H54 (cell line): ENCODE results near the gene PRM3.
"Not testable (repeated sequence)": the region's sequence is repeated elsewhere in the genome, so short reads cannot be mapped to it uniquely, and the experiment has no call there.

Experiments used
- DNase-seq: peaks from one replicate; pipeline ENCODE4 v3.0.0; 2011; ENCODE audit warnings: low spot score, mixed read lengths; ENCODE audit not compliant: insufficient read length
- FAIRE-seq: peaks from 3 replicates; lab custom pipeline; 2011; peaks lifted over from hg19 to GRCh38; lab: Jason Lieb, UNC
- POLR2A ChIP-seq: IDR thresholded peaks from 2 replicates; pipeline ENCODE4 v1.6.1; 2011; ENCODE audit warnings: low read depth, mild to moderate bottlenecking, low read length

PRM3 gene

DNA sequence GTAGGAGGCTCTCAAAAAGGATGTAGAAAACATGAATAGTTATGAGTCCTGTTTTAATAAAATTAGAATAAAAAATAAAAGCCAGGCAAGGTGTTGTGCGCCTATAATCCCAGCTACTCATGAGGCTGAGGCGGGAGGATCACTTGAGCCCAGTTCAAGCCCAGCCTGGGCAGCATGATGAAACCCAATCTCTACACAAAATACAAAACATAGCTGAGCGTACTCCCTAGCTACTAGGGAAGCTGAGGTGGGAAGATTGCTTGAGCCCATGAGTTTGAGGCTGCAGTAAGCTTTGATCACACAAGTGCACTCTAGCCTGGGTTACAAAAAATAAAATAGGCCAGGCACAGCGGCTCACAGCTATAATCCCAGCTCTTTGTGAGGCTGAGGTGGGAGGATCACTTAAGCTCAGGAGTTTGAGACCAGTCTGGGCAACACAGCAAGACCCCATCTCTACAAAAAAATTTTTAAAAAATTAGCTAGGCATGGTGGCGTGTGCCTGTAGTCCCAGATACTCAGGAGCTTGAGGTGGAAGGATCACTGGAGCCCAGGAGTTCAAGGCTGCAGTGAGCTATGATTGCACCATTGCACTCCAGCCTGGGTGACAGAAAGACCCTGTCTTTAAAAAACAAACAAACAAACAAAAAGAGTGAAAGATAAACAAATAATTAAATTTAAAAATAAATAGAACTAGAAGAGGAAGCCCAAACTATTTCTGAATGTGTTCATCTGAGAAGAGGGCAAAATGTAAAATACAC is 24.9 kb upstream of the PRM3 start:
- DNase-seq (no peak), FAIRE-seq (no peak)
- no peak for TF ChIP-seq POLR2A

DNA sequence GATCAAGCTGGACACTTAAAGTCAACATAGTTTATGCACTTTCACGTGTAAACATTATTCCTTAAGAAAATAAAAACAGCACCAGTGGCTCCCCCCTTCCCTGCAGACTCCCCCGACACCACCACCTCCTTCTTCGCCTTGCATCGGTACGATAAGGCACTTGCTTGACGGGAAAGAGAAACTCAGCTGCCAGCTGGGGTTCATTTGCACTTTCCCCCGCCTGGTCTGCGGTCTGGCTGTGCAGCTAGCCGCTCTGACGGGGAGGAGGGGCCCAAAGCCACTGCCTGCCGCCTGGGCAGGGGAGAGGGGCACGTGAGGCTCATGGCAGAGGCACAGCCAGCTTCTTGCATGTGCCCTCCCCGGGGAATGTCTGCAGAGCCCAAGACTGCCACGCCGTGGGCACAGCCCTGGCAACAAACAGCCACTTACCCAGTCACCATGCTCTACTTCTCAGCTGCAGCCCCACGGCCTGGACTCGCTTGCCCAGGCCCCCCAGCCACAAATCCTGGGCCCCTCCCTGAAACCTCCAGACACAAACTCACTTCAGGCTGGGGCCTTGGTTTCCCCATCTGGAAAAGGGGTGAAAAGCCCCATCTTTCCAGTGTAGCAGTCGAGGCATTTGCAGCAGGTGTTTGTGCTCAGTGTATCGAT is 24.2 kb upstream of the PRM3 start:
- FAIRE-seq: no peak
- DNase-seq: peak; percentile 31
- TF ChIP-seq POLR2A: no peak

DNA sequence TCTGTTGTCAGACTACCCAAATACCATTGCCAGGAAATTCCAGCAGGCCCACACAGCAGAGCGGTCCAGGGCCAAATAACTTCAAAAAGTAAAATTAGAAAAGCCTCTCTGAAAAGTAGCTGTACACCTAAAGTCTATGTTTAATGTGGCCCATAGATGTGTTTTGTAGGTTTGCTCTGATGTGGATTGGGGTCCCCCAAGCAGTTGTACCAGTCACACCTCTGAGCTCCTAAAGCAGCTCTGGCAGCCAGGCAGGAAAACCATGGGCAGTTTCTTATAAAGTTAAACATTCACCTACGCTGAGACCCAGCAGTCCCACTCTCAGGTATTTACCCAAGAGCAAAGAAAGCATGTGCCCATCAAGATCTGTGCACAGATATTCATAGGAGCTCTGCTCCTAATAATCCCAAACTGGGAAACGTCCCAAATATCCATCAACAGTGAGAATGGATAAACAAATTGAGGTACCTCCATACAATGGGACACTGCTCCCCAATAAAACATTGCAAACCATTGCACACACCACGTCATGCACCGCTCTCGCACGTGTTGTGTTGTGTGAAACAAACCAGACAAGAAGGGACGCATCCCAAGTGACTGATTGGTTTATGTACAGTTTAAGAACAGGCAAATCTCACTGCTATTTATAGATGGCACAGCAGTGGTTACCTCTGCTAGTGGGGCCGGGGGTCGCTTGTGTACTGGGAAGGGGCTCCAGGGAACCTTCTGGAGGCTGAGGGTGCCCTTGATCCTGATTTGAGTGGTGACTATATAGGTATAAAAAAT is 23.5 kb upstream of the PRM3 start:
- FAIRE-seq (no peak), DNase-seq (no peak)
- no peak for TF ChIP-seq POLR2A

DNA sequence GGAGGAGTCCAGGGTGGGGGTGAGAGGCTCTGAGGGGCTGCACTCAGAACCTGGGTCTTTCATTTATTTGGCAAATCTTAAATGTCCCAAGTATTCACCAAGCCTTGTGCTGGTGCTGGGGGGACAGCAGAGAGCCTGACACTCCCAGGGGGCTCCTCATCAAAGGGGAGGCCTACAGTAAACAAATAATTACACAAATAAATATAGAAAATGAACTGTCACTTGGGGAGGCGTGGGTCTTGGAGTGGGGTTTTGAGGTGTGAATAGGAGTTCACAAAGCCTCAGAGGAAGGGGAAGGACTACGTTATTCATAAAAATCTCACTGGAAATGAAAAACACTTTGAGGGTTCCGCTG is 22.9 kb upstream of the PRM3 start:
- FAIRE-seq: no peak
- no peak for DNase-seq

DNA sequence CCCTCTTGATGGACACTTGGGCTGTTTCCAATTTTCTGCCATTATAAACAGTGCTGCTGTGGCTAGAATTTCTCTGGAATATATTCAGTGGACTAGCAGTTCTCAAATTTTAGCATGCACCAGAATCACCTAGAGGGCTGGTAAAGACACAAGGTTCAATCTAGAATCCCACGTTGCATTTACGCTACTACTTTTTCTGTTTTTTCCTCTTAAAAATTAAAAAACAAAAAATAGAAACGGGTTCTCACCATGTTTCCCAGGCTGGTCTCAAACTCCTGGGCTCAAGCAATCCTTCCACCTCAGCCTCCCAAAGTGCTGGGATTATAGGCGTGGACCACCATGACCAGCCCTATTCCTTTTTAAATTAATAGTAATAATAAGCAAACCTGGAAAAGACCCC is 22.2 kb upstream of the PRM3 start:
- TF ChIP-seq POLR2A: no peak
- DNase-seq (no peak), FAIRE-seq (no peak)

More for the DNA sequence above, 22.9 kb upstream of the PRM3 start:
- no peak for TF ChIP-seq POLR2A

DNA sequence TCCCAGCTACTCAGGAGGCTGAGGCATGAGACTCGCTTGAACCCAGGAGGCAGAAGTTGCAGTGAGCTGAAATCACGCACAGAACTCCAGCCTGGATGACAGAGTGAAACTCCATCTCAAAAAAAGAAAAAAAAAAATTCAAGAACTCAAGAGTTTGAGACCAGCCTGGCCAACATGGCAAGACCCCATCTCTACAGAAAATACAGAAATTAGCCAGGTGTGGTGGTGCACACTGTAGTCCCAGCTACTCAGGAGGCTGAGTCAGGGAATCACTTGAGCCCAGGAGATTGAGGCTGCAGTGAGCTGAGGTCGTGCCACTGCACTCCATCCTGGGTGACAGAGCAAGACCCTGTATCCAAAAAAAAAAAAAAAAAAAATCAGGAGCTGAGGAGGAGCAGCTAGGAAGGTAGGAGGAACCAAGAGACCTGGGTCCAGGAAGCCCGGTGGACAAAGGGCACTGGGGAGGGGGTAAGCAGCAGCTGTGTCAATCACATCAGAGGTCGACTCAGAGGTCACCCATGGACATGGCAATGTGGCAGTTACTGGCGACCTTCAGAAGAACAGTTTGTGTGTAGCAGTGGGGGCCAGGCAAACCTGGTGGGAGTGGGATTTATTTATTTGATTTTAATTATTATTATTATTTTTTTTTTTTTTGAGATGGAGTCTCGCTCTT is 18.8 kb upstream of the PRM3 start:
- no peak for DNase-seq
- no peak for TF ChIP-seq POLR2A
- no peak for FAIRE-seq

DNA sequence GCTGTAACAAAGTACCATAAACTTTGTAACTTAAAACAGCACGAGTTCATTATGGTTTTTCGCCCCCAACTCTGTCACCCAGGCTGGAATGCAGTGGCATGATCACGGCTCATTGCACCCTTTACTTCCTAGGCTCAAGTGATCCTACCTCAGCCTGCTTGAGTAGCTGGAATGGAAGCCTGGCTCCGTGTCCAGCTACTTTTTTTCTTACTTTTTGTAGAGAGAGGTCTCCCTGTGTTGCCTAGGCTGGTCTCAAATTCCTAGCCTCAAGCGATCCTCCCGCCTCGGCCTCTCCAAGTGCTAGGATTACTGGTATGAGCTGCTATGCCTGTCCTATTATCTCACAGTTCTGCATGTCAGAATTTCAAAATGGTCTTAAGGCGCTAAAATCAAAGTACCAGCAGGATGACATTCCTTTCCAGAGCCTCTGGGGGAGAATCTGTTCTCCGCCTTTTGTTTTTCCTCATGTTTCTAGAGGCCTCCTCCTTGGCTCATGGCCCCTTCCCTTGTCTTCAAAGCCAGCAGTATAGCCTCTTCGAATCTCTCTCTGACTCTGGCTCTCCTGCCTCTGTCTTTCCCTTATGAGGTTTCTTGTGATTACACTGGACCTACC is 17.8 kb upstream of the PRM3 start:
- FAIRE-seq (no peak), DNase-seq (no peak)
- TF ChIP-seq POLR2A: no peak

DNA sequence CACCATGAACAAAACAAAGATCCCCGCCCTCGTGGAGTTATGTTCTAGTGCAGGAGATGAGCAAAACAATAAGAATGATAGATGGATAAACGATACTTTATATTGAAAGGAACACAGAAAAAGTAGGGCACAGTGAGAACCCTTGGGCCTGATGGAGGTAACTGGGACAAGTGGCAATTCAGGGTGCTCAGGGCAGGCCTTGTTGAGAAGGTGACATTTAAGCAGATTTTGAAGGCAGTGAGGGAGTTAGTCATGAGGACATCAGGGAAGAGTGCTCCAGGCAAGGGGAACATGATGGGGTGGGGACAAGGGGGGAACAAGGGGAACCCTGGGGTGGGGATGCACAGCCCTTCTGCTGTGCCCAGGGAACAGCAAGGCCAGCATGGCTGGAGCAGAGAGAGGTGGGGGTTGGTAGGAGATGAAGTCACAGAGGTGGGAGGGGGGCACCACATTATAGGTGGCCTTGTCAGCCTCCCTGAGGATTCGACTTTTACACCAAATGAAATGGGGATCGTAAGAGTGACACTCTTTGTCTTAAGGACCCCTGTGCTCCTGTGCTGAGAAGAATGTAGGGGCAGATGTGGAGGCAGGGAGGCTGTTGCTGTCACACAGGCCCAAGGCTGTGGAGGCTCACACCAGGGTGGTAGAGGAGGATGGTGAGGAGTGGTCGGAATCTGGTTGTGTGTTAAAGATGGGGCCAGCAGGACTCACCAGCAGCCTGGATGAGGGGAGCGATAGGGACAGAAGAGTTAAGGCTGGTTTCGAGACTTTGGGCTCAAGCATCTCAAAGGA is 16.9 kb upstream of the PRM3 start:
- TF ChIP-seq POLR2A: no peak
- FAIRE-seq: no peak
- no peak for DNase-seq

DNA sequence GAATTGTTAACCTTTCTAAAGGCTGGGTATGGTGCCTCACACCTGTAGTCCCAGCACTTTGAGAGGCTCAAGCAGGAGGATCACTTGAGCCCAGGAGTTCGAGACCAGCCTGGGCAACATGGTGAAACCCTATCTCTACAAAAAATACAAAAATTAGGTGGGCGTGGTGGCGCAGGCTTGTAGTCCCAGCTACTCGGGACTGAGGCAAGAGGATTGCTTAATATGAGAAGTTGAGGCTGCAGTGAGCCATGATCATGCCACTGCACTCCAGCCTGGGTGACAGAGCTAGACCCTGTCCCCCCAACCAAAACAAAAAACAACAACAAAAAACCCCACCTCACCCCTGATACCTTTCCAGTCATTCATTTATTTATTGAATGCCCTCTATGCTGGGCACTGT is 16.3 kb upstream of the PRM3 start:
- not testable (repeated sequence) for DNase-seq, FAIRE-seq

DNA sequence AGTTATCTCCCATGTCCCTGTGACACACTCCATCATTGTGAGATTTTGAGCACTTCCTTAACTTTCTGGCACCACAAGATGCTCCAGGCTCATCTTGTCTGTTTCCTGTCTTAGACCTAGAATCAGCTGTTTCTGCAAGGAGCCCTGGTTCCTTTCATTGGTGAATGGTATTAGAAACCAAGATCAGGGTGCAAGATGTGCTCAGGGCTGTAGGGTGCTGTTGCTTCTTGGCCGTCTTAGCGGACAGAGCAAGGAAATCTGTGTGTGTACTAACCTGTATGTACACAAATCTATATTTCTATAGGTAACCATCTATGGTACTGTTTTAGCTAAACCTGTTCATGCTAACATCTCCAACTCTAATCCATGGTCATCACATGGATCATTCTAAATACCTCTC is 15.8 kb upstream of the PRM3 start:
- no peak for TF ChIP-seq POLR2A
- DNase-seq: no peak
- no peak for FAIRE-seq

DNA sequence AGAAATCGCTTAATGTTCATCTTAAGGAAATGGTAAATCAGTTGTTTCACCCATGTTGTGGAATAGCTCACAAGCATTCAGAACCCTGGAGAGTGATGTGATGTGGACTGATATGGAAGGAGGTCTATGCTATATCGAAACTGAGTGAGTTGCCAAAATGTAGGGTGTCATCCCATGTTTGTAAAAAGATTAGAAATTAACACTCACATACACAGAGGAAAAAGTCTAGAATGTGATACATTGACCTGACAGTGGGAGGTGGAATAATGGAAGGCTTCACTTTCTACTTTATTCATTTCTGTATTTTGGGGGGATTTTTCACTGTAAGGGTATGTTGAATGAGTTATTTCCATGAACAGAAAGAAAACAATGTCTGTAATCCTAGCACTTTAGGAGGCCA is 12.4 kb upstream of the PRM3 start:
- DNase-seq (no peak), FAIRE-seq (no peak)
- no peak for TF ChIP-seq POLR2A

DNA sequence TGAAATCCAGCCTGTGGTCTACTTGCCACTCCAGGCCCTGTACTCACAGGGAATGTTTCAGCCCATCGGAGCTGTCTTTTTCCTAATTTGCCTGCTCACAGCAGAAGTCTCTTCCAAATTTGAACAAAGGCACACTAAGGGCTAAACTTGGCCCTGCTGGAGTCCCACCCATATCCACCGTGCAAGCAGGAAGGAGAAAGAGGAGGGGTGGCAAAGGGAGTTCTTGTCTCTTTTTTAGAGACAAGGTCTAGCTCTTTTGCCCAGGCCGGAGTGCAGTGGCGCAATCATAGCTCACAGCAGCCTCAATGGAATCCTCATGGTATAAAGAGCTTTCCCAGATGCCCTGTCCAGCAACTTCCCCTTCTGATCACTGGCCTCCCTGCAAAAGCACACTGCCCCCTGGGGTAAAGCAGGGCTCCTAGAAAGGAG is 10.4 kb upstream of the PRM3 start:
- FAIRE-seq (no peak), DNase-seq (no peak)
- TF ChIP-seq POLR2A: no peak

DNA sequence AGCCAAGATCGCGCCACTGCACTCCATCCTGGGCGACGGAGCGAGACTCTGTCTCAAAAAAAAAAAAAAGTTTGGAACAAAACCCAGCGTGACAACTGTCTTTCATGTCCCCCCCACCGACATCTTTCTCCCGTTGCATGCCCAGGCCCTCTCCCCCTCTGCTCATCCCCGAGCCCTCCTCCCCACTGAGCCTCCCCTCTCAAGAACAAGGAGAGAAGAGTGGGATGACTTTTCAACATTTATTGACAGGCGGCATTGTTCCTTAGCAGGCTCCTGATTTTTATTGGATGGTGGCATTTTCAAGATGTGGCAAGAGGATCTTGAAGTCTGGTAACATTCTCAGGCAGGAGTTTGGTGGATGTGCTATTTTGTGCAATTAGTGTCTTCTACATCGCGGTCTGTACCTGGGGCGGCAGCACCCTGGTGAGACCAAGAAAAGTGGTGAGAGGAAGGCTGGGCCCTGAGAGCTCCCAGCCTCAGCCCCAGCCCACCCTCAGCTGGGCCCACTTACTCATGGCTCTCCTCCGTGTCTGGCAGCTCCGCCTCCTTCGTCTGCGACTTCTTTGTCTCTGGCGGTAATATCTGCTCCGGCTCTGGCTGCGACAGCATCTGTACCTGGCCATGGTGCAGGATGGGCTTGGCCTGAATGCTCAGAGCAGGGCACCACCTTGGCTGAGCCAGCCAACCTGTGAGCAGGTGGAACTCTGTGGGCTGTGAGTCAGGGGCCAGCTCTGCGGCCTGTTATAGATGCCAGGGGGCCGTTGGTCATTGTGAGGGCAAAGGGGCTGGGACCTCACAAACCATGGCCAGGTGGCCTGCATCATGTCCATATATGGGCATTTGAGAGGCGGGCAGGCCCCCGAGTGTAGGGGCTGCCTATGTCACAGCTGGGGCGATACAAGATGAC is 7.4 kb upstream of the PRM3 start, which contains the start of gene PRM1:
Gene PRM1, minus strand, starts transcription at position 715 of the 907 bp plus-strand sequence. Its CDS starts 92 bp downstream, at position 623.
- DNase-seq (no peak), FAIRE-seq (no peak)
- TF ChIP-seq POLR2A: no peak
